GM23248 (cell line): ENCODE data around the gene PRDM10. TPM values are rescaled to one million over a fixed set of nuclear protein-coding genes. Genes with fewer than 3 reads are reported as not detected.

Experiments
- DNase-seq: peaks from one replicate; pipeline ENCODE4 v3.0.0-alpha.2; 2015
- H2AFZ ChIP-seq: fragments of 200-600 bp; sonication (generic); 2 replicates; pipeline ENCODE4 v1.6.1; 2016; ENCODE audit warnings: antibody characterized with exemption
- H3F3A ChIP-seq: fragments of 200-600 bp; sonication (generic); 2 replicates; pipeline ENCODE4 v1.6.1; 2016; ENCODE audit warnings: mild to moderate bottlenecking, antibody characterized with exemption, mixed run types; ENCODE audit not compliant: insufficient read depth
- H3K27ac ChIP-seq: fragments of 200-600 bp; sonication (generic); 2 replicates; pipeline ENCODE4 v1.5.1; 2016; ENCODE audit warnings: mild to moderate bottlenecking
- H3K27me3 ChIP-seq: fragments of 200-600 bp; sonication (generic); replicated peaks from 2 replicates; pipeline ENCODE4 v1.6.1; 2016; ENCODE audit warnings: mild to moderate bottlenecking; ENCODE audit not compliant: insufficient read depth
- H3K36me3 ChIP-seq: fragments of 200-600 bp; sonication (generic); 2 replicates; pipeline ENCODE4 v1.6.1; 2016; ENCODE audit warnings: low read depth, mild to moderate bottlenecking
- H3K4me1 ChIP-seq: fragments of 200-600 bp; sonication (generic); 2 replicates; pipeline ENCODE4 v1.6.1; 2016; ENCODE audit warnings: mild to moderate bottlenecking; ENCODE audit not compliant: insufficient read depth
- H3K4me2 ChIP-seq: fragments of 200-600 bp; sonication (generic); one replicate; pipeline ENCODE4 v1.6.1; 2016; ENCODE audit warnings: mild to moderate bottlenecking; ENCODE audit not compliant: unreplicated experiment
- H3K4me3 ChIP-seq: fragments of 200-600 bp; sonication (generic); 2 replicates; pipeline ENCODE4 v1.5.1; 2016; ENCODE audit warnings: mild to moderate bottlenecking
- H3K79me2 ChIP-seq: fragments of 200-600 bp; sonication (generic); 2 replicates; pipeline ENCODE4 v1.6.1; 2016; ENCODE audit warnings: mild to moderate bottlenecking; ENCODE audit not compliant: insufficient read depth
- H3K9ac ChIP-seq: fragments of 200-600 bp; sonication (generic); 2 replicates; pipeline ENCODE4 v1.6.1; 2016; ENCODE audit warnings: mild to moderate bottlenecking
- H3K9me2 ChIP-seq: fragments of 200-600 bp; sonication (generic); 2 replicates; pipeline ENCODE4 v1.6.1; 2016; ENCODE audit warnings: mixed run types, mild to moderate bottlenecking, moderate library complexity; ENCODE audit not compliant: insufficient read depth
- H3K9me3 ChIP-seq: fragments of 200-600 bp; sonication (generic); one replicate; pipeline ENCODE4 v1.6.1; 2017; ENCODE audit warnings: low read depth
- H4K20me1 ChIP-seq: fragments of 200-600 bp; sonication (generic); 2 replicates; pipeline ENCODE4 v1.6.0; 2016; ENCODE audit not compliant: insufficient read depth
- EZH2 ChIP-seq: fragments of 200-600 bp; sonication (generic); IDR thresholded peaks from 2 replicates; pipeline ENCODE4 v1.6.1; 2018; ENCODE audit warnings: antibody characterized with exemption, mild to moderate bottlenecking; ENCODE audit not compliant: insufficient read depth, poor library complexity, severe bottlenecking
- EZH2phosphoT487 ChIP-seq: fragments of 200-600 bp; sonication (generic); IDR thresholded peaks from 2 replicates; pipeline ENCODE4 v1.6.1; 2018; ENCODE audit warnings: antibody characterized with exemption, moderate library complexity, mild to moderate bottlenecking, low read depth; ENCODE audit not compliant: insufficient read depth
- WGBS, 2 experiments: methylation state at CpG; one replicate each; pipeline ENCODE4 v1.1.6; 2015 to 2017; ENCODE audit warnings: low lambda C conversion rate in 2 of 2, low coverage in 1 of 2; ENCODE audit errors: missing lambda C conversion rate in 2 of 2; 5-methylcytosine and 5-hydroxymethylcytosine counted together
- in situ Hi-C: fragments of 300-500 bp; cut with MboI; formaldehyde crosslinking; loops from 2 replicates; pipeline ENCODE4 v1.15.0; 2020
- polyA plus RNA-seq: library from polyadenylated mRNA; unstranded; fragments of >200 nt; fragmentation: Nextera tagmentation; extraction: Ambion mirVana; gene quantifications from 2 replicates; pipeline ENCODE4 v1.2.1, GENCODE V29; 2016
- total RNA-seq: library from RNA; depleted of rRNA; stranded (reverse); fragments of >200 nt; shearing (Covaris generic); gene quantifications from 2 replicates; pipeline ENCODE4 v1.2.3, GENCODE V29; 2014

PRDM10 gene
- total and polyA plus RNA-seq, 2 experiments from 2014 or later, result 2.9 to 4.6 TPM

GRCh38 chr11:129895126-129896041, 107.3 kb downstream of the PRDM10 start, which contains the start of gene NFRKB:
TSS of gene NFRKB (minus strand) at chr11:129895578. CDS start at chr11:129892849, 2,729 bp downstream.
- Histone ChIP-seq H3K9me2 (no peaks in the 10 kb centered on the region), H3K9ac (peak within 1 kb of the TSS; percentile 80), H3K4me3 (peak within 1 kb of the TSS; percentile 86), H3K27ac (no peak within 1 kb of the TSS), H4K20me1 (no peaks in the 10 kb centered on the region), H3K27me3 (no peaks in the 10 kb centered on the region), H3K4me2 (peak within 1 kb of the TSS; percentile 87), H3K36me3 (no peaks in the 10 kb centered on the region), H3K4me1 (peaks cover 7% of the 10 kb centered on the region; the same call in 1 of the 2 replicates), H2AFZ (peak within 1 kb of the TSS; percentile 93), H3K9me3 (no peaks in the 10 kb centered on the region), H3F3A (0 out of 2 replicates have a peak, but pooled peaks cover 3% of the 10 kb centered on the region), H3K79me2 (peaks cover 19% of the 10 kb centered on the region)
- no peak for TF ChIP-seq EZH2phosphoT487
- TF ChIP-seq EZH2, result no peak
- peak; percentile 91 for DNase-seq
- WGBS, 2 experiments, result 3 to 4% methylated on average over 54 to 67 of the region's 77 CpGs
- in situ Hi-C loops, result no loop called here

- no peaks in the 10 kb centered on the region for H3K36me3 ChIP-seq
- peak overlapping the region; percentile 80 for H3K9ac ChIP-seq
- H3K4me2 ChIP-seq, result peak overlapping the region; percentile 87
- 18 to 19% methylated on average over 13 of the region's 13 CpGs for WGBS, 2 experiments
- TF ChIP-seq EZH2phosphoT487 (no peak), EZH2 (no peak)
- H3K9me3 ChIP-seq, result no peaks in the 10 kb centered on the region
- in situ Hi-C loops, result no loop called here
- DNase-seq, result peak; percentile 59
- H3K4me3 ChIP-seq, result peak overlapping the region; percentile 86
- H3K9me2 ChIP-seq, result no peaks in the 10 kb centered on the region
- peaks cover 19% of the 10 kb centered on the region for H3K79me2 ChIP-seq
- H2AFZ ChIP-seq, result peak overlapping the region; percentile 93
- H3K27me3 ChIP-seq, result no peaks in the 10 kb centered on the region
- no peak overlapping the region for H3K27ac ChIP-seq
- peaks cover 7% of the 10 kb centered on the region; the same call in 1 of the 2 replicates for H3K4me1 ChIP-seq
- H4K20me1 ChIP-seq, result no peaks in the 10 kb centered on the region
- 0 out of 2 replicates have a peak, but pooled peaks cover 3% of the 10 kb centered on the region for H3F3A ChIP-seq
Observed at GRCh38 chr11:129894278-129895125, 108.1 kb downstream of the PRDM10 start.

- DNase-seq, result no peak
- no peaks in the 10 kb centered on the region for H3K9me2 ChIP-seq
- 96 to 99% methylated on average over 5 of the region's 5 CpGs for WGBS, 2 experiments
- no peaks in the 10 kb centered on the region for H3F3A ChIP-seq
- H3K4me3 ChIP-seq, result no peak overlapping the region
- no peaks in the 10 kb centered on the region for H3K9me3 ChIP-seq
- TF ChIP-seq EZH2, result no peak
- no peak for TF ChIP-seq EZH2phosphoT487
- no peak overlapping the region for H3K4me2 ChIP-seq
- H3K27me3 ChIP-seq, result no peaks in the 10 kb centered on the region
- no peak overlapping the region for H3K27ac ChIP-seq
- peaks cover under 1% of the 10 kb centered on the region for H3K79me2 ChIP-seq
- H4K20me1 ChIP-seq, result no peaks in the 10 kb centered on the region
- H3K4me1 ChIP-seq, result no peaks in the 10 kb centered on the region
- in situ Hi-C loops, result no loop called here
- H2AFZ ChIP-seq, result no peak overlapping the region
- no peak overlapping the region for H3K9ac ChIP-seq
- H3K36me3 ChIP-seq, result peaks cover 25% of the 10 kb centered on the region; the same call in 1 of the 2 replicates
Observed at GRCh38 chr11:129888451-129888850, 114.2 kb downstream of the PRDM10 start.

- Histone ChIP-seq H3K4me1 (no peaks in the 10 kb centered on the region), H3K9ac (no peak overlapping the region), H3K9me2 (no peaks in the 10 kb centered on the region), H3K36me3 (peaks cover 35% of the 10 kb centered on the region), H3K4me3 (no peak overlapping the region), H4K20me1 (no peaks in the 10 kb centered on the region), H3F3A (no peaks in the 10 kb centered on the region), H3K9me3 (no peaks in the 10 kb centered on the region), H3K27me3 (no peaks in the 10 kb centered on the region), H3K4me2 (no peak overlapping the region), H3K27ac (no peak overlapping the region), H3K79me2 (no peaks in the 10 kb centered on the region), H2AFZ (no peak overlapping the region)
- DNase-seq, result no peak
- in situ Hi-C loops, result no loop called here
- 98 to 99% methylated on average over 12 of the region's 12 CpGs for WGBS, 2 experiments
- no peak for TF ChIP-seq EZH2phosphoT487
- no peak for TF ChIP-seq EZH2
Observed at GRCh38 chr11:129885381-129885780, 117.3 kb downstream of the PRDM10 start.
